Ramos (cell line): ENCODE data around the gene TTLL3.
"Not testable (repeated sequence)": the region's sequence is repeated elsewhere in the genome, so short reads cannot be mapped to it uniquely, and the experiment has no call there.

ENCODE experiments used
- in situ Hi-C: fragments of 300-500 bp; cut with MboI; formaldehyde crosslinking; loops from one replicate; pipeline ENCODE4 v1.14.3; 2022; ENCODE audit warnings: low sequenced_read_pairs; ENCODE audit not compliant: unreplicated experiment

TTLL3 gene

DNA sequence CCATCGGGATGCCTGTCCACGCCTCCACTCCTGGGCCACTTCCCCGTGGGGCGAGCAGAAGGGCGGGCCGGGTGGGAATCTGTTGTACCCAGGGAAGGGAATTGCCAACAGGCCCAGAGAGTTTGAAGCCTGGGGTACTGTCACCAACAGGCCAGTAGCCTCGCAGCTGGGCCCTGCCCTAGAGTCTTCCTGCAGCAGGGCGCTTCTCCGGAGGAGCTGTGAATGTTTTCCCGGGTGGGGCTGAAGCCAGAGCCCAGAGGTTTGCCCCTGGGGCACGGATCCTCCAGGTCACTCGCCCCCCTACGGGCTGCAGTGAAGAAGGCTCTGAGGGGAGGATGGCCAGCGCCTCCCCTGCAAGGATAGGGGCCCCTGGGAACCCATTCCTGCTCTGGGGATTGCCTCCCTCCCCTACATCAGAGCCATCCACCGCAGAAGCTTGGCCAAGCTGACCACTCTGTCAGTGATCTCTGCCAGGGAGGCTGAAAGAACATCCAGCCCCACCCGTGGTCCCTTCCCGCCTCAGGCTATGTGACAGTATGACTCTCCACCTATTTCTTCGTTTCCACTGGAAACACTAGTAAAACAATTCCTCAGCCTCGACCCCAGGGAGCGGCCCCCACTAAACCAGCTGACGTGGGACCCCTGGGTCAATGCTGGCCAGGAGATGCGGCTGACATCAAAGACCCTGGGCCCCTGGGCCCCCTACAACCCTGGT is 53.2 kb downstream of the TTLL3 start:
- in situ Hi-C loops = no loop called here

DNA sequence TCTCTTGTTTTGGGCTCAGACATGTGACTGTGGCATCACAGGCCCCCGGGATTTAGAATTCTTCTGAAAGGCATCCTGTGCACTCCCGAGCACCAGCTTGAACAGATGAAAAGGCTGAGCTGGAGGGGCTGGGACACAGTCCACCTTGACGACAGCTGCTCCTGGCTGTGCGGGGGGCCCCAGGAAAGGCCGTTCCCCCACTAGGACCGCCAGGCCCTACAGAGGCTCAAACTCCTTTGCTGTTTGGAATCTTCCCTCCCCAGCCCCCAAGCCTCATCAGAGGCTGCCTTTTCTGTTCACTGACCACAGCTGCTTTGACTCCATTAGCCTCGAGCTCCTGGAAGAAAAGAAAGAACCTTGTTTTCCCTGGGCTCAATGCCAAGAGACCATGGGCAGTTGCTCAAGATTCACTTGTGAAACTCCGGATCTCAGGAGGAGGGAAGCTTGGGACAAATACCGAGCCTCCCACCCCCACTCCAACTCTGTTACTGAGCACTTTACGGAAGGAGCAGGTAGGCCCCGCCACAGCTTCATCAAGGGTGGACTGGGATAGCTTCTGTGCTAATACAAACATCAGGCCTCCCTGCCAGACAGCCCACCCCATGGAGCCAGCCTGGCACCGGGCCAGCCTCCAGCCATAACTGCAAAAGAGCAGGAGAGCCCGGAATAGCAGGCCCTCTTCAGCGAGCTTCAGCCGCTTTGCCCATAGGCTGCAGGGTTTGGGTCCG is 54.3 kb downstream of the TTLL3 start:
- in situ Hi-C loops = no loop called here

DNA sequence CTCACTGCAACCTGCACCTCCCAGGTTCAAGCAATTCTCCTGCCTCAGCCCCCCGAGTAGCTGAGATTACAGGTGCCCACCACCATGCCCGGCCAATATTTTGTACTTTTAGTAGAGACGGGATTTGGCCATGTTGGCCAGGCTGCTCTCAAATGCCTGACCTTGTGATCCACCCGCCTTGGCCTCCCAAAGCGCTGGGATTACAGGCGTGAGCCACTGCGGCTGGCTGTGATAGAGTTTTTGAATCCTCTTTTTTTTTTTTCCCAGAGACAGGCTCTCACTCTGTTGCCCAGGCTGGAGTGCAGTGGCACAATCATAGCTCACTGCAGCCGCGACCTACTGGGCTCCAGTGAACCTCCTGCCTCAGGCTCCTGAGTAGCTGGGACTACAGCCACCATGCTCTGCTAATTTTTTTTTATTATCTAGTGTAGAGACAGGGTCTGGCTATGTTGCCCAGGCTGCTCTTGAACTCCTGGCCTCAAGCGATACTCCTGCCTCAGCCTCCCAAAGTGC is 55.1 kb downstream of the TTLL3 start:
- in situ Hi-C loops = not testable (repeated sequence)

DNA sequence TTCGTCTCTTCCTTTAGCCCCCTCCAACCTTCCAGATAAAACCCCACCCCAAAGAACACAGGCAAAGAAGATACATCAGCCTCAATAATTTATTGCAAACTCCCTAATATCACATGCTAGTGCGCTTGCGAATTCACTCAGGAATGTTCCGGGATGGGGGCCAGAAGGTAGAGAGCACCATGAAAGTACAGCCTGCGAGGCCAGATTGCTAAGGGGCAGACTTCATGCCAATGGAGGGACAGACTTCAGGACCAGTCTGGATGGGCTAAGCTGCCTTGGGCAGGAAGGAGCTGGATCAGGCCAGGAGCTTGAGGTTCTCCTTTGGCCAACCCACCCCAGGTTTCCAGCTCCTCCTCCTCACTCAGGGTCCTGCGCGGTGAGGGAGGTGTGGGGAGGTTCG is 56.6 kb downstream of the TTLL3 start:
- in situ Hi-C loops = no loop called here

DNA sequence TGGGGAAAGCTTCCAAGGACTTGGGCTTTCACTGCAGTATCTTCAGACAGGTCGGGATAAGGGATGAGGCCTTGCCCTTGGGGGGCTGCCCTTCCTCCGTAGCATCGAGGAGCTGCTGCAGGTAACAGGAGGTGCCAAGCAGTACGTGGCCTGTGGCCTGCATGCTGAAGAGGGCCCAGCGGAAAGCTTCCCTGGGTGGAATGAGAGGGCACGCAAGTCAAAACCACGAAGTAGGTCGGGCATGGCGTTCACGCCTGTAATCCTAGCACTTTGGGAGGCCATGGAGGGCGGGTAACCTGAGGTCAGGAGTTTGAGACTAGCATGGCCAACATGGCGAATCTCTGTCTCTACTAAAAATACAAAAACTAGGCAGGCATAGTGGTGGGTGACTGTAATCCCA is 57.0 kb downstream of the TTLL3 start:
- in situ Hi-C loops = no loop called here

DNA sequence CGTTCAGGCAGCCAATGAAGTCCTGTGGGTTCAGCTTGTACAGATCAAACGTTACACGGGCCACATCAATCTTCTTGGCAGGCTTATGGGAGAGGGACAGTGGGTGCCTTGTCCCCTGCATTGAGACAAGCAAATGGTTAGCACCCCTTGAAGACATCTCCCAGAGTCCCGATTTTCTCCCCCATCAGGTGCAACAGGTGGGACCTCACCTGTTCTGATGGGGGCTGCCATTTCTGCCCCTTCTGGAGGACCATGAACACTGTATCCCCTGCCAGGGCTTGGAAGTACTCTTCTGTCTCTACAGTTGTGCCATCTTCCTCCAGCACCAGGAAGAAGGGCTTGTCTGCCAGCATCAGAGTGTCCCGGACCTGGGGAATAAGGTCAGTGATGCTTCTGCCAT is 59.9 kb downstream of the TTLL3 start:
- in situ Hi-C loops = no loop called here

DNA sequence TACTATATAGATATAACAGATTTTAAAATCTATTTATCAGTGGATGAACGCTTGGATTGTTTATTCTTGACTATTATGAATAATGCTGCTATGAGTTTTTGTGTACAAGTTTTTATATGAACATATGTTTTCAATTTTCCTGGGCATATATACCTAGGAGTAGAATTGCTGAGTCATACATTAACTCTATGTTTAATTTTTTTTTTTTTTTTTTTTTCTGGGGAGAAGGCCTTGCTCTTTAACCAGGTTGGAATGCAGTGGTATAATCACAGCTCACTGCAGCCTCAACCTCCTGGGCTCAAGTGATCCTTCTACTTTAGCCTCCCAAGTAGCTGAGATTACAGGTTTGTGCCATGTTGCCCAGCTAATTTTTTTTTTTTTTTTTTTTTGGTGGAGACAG is 60.9 kb downstream of the TTLL3 start:
- in situ Hi-C loops = no loop called here

DNA sequence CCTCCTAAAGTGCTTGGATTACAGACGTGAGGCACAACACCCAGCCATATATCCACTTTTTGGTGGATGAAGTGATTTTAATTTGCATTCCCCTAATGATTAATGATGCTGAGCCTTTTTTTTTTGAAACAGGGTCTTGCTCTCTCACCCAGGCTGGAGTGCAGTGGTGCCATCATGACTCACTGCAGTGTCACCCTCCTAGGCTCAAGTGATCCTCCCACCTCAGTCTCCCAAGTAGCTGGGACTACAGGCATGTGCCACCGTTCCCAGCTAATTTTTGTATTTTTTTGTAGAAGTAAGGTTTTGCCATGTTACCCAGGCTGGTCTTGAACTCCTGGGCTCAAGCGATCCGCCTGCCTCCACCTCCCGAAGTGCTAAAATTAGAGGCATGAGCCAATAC is 62.0 kb downstream of the TTLL3 start:
- in situ Hi-C loops = not testable (repeated sequence)

DNA sequence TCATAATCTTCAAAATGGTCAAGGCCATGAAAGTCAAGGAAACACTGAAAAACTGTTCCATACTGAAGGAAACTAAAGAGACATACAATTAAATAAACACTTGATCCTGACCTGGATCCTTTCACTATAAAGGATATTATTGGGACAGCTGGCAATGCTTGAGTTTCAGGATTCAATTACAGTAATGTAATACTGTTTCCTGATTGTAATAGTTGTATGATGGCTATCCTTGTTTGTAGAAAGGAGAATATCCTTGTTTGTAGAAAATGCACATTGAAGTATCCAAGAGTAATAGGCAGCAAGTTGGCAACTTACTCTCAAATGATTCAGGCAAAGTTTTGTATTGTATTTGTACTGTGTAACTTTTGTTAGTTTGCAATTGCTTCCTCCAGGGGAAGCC is 65.4 kb downstream of the TTLL3 start:
- in situ Hi-C loops = no loop called here

DNA sequence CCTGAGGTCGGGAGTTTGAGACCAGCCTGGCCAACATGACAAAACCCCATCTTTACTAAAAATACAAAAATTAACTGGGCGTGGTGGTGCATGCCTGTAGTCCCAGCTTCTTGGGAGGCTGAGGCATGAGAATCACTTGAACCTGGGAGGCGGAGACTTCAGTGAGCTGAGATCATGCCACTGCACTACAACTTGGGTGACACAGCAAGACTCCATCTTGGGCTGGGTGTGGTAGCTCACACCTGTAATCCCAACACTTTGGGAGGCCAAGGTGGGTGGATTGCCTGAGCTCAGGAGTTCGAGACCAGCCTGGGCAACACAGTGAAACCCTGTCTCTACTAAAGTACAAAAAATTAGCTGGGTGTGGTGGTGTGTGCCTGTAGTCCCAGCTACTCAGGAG is 66.2 kb downstream of the TTLL3 start:
- in situ Hi-C loops = not testable (repeated sequence)

DNA sequence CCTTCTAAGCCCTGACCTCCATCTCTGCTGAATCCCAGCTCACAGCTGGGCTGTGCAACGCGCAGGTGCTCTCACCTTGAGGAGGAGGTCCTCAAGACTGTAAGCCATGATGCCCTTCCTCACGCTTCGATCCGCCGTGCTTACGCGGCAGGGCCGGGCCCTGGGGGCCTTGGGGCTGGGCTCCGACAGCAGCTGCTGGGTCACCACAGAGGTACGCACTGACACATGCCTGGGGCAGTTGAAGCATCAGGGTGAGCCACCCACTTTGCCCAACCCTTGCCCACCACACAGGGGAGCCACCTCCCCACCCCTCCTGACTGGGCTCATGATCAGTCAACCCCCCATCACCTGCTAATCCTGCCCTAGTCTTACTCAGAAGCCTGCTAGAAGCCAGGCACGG is 66.9 kb downstream of the TTLL3 start:
- in situ Hi-C loops = no loop called here

DNA sequence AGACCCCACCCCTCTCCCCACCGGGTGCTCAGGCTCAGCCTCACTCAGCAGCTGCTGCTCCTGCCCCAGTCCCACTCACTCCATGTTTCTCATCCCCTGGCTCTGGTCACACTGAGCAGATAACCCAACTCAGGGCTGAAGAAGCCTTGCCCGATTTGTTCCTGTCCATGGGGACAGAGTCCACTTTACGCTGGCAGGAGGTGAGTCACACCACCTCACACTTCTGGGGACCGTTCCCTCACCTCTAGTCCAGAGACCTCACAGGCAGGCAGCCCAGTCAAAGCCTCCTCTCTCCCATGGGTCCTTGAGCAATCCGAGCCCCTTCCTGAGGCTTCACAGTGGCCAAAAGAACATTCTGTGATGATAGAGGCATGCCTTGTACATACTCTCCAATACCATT is 68.6 kb downstream of the TTLL3 start:
- in situ Hi-C loops = no loop called here

DNA sequence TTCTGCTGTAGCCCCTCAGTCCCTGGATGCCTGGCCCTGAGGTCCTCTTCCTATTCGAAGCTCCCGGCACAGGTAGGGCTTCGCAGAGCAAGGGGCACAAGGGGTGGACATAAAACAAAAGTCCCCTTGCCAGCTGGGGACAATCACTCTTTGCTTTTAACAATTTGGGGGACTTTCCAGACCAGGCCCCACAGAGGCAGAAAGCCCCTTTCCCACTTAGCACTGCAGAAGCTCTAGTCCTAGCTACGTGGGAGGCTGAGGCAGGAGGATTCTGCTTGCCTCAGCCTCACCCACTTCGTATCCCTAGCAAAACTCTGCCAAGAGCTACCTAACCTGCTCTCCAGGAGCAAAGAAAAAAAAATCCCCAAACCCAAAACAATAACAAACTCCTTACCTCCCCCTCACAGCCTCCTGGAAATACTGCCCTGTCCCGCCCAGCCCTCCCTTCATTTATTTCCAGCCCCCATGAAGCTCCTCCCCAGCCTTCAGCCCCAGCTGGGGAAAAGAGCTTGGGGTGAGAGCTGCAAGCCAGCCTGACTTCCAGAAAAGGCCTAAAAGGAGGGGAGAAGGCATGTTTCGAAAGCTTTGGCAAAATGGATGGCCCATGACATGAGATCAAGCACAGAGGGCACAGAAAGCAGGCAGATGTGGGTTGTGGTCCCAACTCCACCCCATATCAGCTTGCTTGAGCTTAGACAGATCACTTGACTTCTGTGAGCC is 69.9 kb downstream of the TTLL3 start, which contains the start of gene CIDEC:
TSS of gene CIDEC (minus strand) at position 424 of the 720 bp plus-strand sequence. CDS start 1,767 bp downstream, outside the sequence.
- in situ Hi-C loops = no loop called here

DNA sequence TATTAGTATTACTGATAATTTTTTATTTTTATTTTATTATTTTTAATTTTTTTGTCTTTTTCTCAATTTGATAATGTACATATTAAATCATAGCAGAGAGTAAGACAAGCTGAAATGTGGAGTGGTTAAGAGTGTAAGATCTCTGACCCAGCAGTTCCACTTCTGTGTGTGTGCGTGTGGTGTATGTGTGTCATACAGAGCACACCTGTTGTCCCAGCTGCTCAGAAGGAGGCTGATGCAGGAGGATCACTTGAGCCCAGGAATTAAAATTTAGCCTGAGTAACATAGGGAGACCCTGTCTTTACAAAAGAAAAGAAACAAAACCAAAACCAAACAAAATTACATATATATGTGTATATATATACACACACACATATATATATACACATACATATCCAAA is 71.4 kb downstream of the TTLL3 start:
- in situ Hi-C loops = no loop called here

DNA sequence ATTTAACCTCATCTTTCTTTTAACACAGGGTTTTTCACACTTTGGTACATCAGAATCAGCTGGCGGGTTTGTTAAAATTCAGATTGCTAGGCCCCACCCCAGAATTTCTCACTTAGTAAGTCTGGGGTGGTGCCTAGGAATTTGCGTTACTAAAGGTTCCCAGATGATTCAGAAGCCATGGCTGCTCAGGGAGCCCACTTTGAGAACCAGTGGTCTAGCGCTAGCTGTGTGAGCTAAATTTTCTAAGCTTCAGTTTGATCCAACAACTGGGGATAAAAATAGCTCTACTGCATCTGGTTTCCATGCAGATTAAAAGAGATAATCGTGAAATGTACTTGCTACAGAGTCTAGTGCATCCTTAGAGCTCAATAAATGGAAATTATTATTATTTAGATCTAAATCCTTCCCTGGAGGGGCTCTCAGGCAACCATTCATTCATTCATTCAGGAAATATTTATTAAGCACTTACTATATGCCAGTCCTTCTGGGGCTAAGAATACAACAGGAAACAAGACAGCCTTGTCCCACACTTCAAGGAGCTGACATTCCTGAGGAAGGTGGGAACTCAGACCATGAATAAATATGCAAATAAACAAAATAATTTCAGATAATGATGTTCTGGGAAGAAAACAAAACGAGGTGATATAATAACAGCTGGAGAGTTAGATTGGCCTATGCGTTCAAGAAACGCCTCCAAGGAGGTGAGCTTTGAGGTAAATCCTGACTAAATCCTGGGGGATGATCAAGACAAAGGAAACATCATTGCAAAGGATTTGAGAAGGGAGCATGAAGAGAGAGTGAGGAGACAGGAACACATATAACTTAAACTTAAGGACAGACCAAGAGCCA is 73.9 kb downstream of the TTLL3 start:
- in situ Hi-C loops = no loop called here

DNA sequence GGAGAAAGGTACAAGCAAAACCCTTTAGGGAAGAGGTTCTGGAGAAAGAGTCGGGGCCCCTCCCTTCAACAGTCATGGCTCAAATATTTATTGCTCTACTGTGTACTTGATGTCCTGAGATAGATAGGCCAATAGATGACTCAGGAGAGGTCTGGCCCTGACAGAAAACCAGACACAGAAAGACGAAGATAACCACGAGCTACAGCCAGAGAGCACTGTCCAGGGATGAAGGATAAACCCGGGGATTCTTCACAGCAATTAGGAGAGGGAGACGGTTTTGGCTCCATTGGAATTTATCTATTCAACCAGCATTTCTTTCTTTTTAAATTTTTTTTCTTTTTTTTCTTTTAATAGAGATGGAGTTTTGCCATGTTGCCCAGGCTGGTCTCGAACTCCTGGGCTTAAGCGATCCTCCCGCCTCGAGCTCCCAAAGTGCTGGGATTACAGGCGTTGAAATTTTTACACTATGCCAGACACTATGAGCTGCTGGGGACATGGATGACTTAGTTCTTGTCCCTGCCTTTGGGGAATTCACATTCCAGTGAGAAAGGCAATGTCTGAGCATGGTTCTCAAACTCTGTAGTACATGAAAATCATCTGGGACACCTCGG is 74.6 kb downstream of the TTLL3 start:
- in situ Hi-C loops = no loop called here
